Epithelial cell of proximal tubule (primary cell): ENCODE results near the gene PGLYRP4. TPM values are rescaled to one million over a fixed set of nuclear protein-coding genes. Genes with fewer than 3 reads are reported as not detected.
A peak's percentile ranks its signal among the peaks of the same experiment; 100 is the strongest.

Experiments
- DNase-seq: peaks from one replicate; pipeline ENCODE4 v3.0.0-alpha.2; 2011; ENCODE audit warnings: low read depth
- H3K4me3 ChIP-seq: 2 replicates; pipeline ENCODE4 v1.5.1; 2011; ENCODE audit warnings: low read depth, mild to moderate bottlenecking, low read length
- total RNA-seq: library from RNA; depleted of rRNA; stranded (reverse); fragments of >200 nt; gene quantifications from 2 replicates; pipeline ENCODE4 v1.2.3, GENCODE V29; 2015
- TF ChIP-seq, protein P1 (sequence below): conservative IDR thresholded peaks from 2 replicates; pipeline ENCODE4 v1.5.1; 2012; ENCODE audit warnings: low read depth, mild to moderate bottlenecking, low read length

The PGLYRP4 gene
- total RNA-seq, 1 donor from 2014 or later = not detected

DNA sequence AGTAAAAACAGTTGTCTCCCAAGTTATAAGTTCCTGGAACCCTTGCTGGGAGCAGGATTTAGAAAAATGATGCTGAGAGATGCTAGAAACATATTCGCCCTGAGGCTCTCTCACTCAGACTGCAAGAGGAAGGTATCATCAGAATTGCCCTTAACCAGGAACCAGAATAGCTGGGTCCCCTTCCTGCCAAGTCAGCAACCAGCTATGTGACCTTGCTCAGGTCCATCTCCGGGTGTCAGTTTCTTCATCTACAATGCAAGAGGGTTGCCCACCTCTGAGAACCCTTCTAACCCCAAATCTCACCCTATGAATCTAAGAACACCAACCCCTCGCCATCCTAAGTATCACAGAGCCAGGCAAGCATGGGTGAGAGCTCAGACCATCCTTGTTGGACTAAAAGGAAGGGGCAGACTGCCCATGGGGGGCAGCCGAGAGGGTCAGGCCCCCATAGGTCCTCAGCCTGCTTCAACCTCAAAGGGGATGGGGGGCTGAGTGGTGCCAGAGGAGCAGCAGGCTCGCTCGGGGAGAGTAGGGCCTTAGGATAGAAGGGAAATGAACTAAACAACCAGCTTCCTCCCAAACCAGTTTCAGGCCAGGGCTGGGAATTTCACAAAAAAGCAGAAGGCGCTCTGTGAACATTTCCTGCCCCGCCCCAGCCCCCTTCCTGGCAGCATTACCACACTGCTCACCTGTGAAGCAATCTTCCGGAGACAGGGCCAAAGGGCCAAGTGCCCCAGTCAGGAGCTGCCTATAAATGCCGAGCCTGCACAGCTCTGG, 8.6 kb upstream of the PGLYRP4 start:
- DNase-seq = no peak
- H3K4me3 ChIP-seq = no peak overlapping the region
- TF ChIP-seq, protein P1, sequence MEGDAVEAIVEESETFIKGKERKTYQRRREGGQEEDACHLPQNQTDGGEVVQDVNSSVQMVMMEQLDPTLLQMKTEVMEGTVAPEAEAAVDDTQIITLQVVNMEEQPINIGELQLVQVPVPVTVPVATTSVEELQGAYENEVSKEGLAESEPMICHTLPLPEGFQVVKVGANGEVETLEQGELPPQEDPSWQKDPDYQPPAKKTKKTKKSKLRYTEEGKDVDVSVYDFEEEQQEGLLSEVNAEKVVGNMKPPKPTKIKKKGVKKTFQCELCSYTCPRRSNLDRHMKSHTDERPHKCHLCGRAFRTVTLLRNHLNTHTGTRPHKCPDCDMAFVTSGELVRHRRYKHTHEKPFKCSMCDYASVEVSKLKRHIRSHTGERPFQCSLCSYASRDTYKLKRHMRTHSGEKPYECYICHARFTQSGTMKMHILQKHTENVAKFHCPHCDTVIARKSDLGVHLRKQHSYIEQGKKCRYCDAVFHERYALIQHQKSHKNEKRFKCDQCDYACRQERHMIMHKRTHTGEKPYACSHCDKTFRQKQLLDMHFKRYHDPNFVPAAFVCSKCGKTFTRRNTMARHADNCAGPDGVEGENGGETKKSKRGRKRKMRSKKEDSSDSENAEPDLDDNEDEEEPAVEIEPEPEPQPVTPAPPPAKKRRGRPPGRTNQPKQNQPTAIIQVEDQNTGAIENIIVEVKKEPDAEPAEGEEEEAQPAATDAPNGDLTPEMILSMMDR = no peak

DNA sequence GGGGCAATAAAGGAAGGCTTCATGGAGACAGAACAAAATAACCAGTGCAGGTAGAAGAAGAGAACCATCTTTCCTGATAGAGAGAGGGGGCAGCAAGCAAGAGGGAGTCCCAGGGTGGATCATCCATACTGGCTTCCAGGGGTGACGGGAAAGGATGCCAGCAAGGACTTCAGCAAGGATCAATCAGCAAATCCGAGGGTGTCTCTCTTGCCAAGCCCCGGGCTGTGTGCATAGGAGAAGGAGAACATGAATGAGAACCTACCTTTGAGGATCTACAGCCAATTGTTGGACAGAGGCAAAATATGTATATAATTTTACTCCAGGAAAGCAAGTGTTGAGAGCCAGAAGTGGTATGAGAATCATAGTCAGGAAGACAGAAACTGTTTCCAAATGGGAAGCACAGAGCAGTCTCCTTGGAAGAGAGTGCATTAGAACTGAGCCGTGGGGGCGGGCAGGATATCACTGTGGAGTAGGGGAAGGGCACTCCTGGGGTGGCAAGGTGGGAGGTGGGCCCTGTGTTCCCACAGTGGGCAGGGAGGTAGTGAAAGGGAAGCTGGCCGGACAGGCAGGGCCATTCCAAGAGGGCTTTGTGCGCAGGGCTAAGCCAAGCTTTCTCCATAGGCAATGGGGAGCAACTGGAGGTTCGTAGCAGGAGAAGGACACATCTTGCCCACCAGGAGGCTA, 7.9 kb upstream of the PGLYRP4 start:
- DNase-seq = no peak
- TF ChIP-seq, protein P1 = no peak
- no peak overlapping the region for H3K4me3 ChIP-seq

DNA sequence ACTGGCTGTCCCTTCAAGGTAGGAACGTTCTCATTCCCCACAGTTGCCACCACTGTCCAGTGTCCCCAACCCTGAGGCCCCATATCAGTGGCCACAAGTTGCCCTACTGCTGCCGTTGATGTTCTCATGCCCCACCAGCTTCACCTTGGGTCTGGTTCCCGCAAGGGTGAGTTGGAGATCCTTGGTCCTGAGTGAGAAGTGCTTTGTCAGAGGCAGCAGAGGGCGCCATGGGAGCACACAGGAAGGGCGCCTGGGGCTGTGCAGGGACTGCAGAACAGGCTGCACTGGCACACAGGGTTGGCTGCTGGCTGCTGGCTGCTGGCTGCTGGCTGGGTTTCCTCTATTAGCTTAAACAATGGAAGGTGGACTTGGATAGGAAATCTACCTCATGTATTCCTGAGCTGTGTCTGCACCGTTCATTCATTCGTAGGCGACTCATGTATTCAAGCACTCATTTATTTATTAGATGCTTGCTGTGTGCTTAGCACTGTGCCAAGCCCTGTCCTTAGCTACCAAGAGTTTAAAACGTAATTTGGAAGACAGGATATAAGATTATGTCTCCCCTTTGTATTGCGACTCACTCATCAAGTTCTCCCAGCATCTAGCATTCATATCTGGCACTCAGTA, 6.9 kb upstream of the PGLYRP4 start:
- DNase-seq = no peak
- H3K4me3 ChIP-seq = no peak overlapping the region
- TF ChIP-seq, protein P1 = peak; percentile 73

DNA sequence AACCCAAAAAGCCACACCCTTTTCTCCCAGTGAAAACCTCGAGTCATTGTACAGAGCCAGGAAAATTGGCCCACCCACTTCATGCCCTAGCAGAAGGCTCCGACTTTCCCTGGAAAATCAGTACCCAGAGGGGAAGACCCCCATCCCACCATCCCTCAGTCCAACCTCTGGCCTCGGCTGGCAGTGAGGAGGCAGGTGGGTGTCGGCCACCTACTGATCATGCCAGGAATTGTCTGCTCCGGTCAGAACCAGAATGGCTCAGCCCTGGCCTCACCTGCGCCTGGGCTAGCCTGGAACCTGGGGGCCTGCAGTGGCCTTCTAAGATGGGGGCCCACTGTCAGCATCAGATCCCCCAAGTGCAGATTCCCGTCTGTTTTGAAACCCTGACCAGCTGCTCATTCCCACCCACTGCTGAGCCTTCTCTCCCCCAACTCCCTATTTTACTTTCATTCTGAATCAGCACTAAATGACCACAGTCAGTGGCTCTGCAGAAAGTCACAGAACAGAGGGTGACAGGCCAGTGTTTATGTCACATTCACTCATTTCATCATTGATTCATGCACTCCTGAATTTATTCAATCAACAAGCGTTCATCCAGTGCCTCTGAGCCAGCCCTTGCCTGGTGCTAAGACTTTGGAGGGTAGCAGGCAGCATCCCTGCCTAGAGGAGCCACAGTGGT, 6.0 kb upstream of the PGLYRP4 start:
- no peak overlapping the region for H3K4me3 ChIP-seq
- DNase-seq = no peak
- TF ChIP-seq, protein P1 = no peak

DNA sequence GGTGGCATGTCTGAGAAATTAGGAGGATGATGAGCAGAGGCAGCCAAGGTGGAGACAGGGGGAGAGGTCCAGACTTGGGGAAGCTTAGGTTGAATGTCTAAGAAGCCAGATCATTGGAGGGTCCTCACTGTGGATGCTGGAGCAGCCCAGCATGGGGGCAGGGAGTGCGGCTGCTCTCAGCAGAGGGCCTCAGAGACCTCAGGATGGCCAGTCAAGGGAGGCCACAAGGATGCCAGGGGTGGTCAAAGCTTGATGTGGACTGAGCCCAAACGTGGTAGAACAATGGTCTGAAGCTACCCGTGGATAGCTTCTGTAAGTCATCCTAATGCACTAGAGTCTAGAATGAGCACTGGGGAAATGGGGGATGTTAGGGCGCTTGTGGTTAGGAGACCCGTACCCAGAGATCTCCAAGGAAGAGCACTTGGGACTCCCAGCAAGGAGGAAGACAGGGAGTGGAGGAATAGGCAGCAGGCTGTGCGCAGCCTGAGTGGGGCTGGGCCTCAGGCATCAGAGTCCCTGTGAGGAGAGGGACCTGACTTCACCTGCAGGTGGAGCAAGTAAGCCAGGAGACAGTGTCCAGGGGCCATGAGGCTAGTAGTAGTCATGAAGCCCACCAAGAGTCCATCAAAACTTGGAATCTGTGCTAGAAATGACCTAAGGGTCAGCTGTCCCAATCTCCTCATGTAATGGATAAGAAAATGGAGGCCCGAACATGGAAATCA, 4.7 kb upstream of the PGLYRP4 start:
- TF ChIP-seq, protein P1 = peak; percentile 69
- H3K4me3 ChIP-seq = no peak overlapping the region
- no peak for DNase-seq

DNA sequence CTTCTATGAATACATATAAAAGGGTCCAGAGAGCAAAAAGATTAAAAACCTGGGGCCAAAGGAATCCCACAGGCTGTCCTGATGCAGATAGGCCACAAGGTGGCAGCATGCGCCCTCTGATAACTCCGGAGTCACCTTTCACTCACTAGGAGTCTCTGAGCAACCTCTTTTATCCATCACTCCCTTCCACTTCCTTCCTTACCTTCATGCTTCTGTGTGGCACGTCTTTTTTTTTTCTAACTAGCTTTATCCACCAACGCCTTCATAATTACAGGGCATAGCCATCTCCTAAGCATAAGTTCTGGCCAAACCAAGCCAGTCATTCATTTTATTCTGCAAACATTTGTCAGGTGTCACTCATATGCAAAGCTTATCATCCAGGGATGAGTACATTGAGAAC, 3.9 kb upstream of the PGLYRP4 start:
- TF ChIP-seq, protein P1 = peak; percentile 94
- DNase-seq = no peak
- H3K4me3 ChIP-seq = no peak overlapping the region
